H1 (cell line): ENCODE data around the gene TBX2. TPM values are rescaled to one million over a fixed set of nuclear protein-coding genes. Genes with fewer than 3 reads are reported as not detected.

ENCODE experiments used
- CTCF ChIA-PET: fragments of 300-600 bp; sonication (Branson Sonifier 250); formaldehyde crosslinking; loops from one replicate; lab custom pipeline; 2021; ENCODE audit not compliant: partially characterized antibody; lab: Charles Lee
- POLR2A ChIA-PET: fragments of 300-600 bp; sonication (Branson Sonifier 250); formaldehyde crosslinking; loops from one replicate; lab custom pipeline; 2021; ENCODE audit warnings: inconsistent platforms; ENCODE audit not compliant: partially characterized antibody; lab: Charles Lee
- DNase-seq, 2 experiments: peaks; one replicate each; pipeline versions ENCODE4 v3.0.0 to v3.0.0-alpha.2; 2010 to 2022; ENCODE audit warnings: low spot score in 2 of 2, low read depth in 1 of 2, mixed read lengths in 1 of 2
- FAIRE-seq: peaks from 2 replicates; lab custom pipeline; 2011; peaks lifted over from hg19 to GRCh38; lab: Jason Lieb, UNC
- H2AFZ ChIP-seq: 2 replicates; pipeline ENCODE4 v1.8.1; 2012; ENCODE audit warnings: low read length, inconsistent platforms
- H2AK5ac ChIP-seq: 2 replicates; pipeline ENCODE4 v1.6.1; 2013; ENCODE audit warnings: low read depth, low read length
- H2BK120ac ChIP-seq: replicated peaks from 2 replicates; pipeline ENCODE3; 2013; ENCODE audit warnings: low read depth, low read length, inconsistent platforms
- H2BK12ac ChIP-seq: 2 replicates; pipeline ENCODE4 v1.6.1; 2013; ENCODE audit warnings: low read depth, low read length
- H2BK15ac ChIP-seq: 2 replicates; pipeline ENCODE4 v1.6.1; 2013; ENCODE audit warnings: low read length
- H2BK20ac ChIP-seq: 2 replicates; pipeline ENCODE4 v1.6.1; 2013; ENCODE audit warnings: low read length
- H2BK5ac ChIP-seq: 2 replicates; pipeline ENCODE4 v1.6.1; 2013; ENCODE audit warnings: low read depth, low read length
- H3K14ac ChIP-seq: 2 replicates; pipeline ENCODE4 v1.6.1; 2013; ENCODE audit warnings: inconsistent platforms; ENCODE audit not compliant: insufficient read length
- H3K18ac ChIP-seq: 2 replicates; pipeline ENCODE4 v1.6.1; 2013; ENCODE audit warnings: low read length; ENCODE audit errors: extremely low read depth
- H3K23ac ChIP-seq: 2 replicates; pipeline ENCODE4 v1.6.1; 2013; ENCODE audit warnings: inconsistent platforms; ENCODE audit not compliant: insufficient read length
- H3K23me2 ChIP-seq: 2 replicates; pipeline ENCODE4 v1.6.1; 2013; ENCODE audit warnings: low read depth, low read length
- H3K27ac ChIP-seq: 2 replicates; pipeline ENCODE4 v1.6.1; 2011; ENCODE audit warnings: low read depth, low read length, inconsistent platforms
- H3K27me3 ChIP-seq, 4 experiments: replicated peaks in 1 of 4; 1 replicate in 1 of 4; 2 replicates in 3 of 4; pipeline versions ENCODE4 v1.6.1 to v1.8.1; 2011 to 2013; ENCODE audit warnings: low read length in 3 of 4, mild to moderate bottlenecking in 3 of 4, inconsistent platforms in 2 of 4, mixed read lengths in 2 of 4, moderate library complexity in 1 of 4; ENCODE audit not compliant: control insufficient read depth in 3 of 4, insufficient read depth in 3 of 4; ENCODE audit errors: extremely low read depth in 1 of 4
- H3K36me3 ChIP-seq, 4 experiments: 2 replicates each; pipeline versions ENCODE4 v1.6.1 to v1.8.1; 2011 to 2013; ENCODE audit warnings: mild to moderate bottlenecking in 4 of 4, low read length in 3 of 4, moderate library complexity in 2 of 4, control low read depth in 1 of 4, inconsistent platforms in 1 of 4; ENCODE audit not compliant: insufficient read depth in 4 of 4, control insufficient read depth in 2 of 4
- H3K4ac ChIP-seq: replicated peaks from 2 replicates; pipeline ENCODE3; 2013; ENCODE audit warnings: low read length, low read depth, mixed read lengths, inconsistent platforms; ENCODE audit not compliant: insufficient read length
- H3K4me1 ChIP-seq, 4 experiments: replicated peaks in 1 of 4; 1 replicate in 1 of 4; 2 replicates in 3 of 4; pipeline versions ENCODE4 v1.6.1 to v1.8.1; 2011 to 2013; ENCODE audit warnings: low read length in 3 of 4, inconsistent platforms in 2 of 4, mixed read lengths in 1 of 4; ENCODE audit not compliant: insufficient read depth in 4 of 4, control insufficient read depth in 3 of 4
- H3K4me2 ChIP-seq, 2 experiments: 2 replicates each; pipeline versions ENCODE4 v1.6.1 to v1.8.1; 2011 to 2013; ENCODE audit warnings: low read depth in 2 of 2, low read length in 2 of 2, control low read depth in 1 of 2, inconsistent platforms in 1 of 2, mild to moderate bottlenecking in 1 of 2; ENCODE audit not compliant: insufficient read depth in 1 of 2
- H3K4me3 ChIP-seq, 4 experiments: fragments of 200-600, 300-600 bp in 1 of 4; sonication (generic), shearing (Covaris generic), sonication (Bioruptor Twin) in 1 of 4; 2 replicates each; pipeline versions ENCODE4 v1.5.1 to v1.8.1; 2011 to 2016; ENCODE audit warnings: low read length in 4 of 4, low read depth in 3 of 4, control low read depth in 2 of 4, inconsistent platforms in 2 of 4, mild to moderate bottlenecking in 2 of 4, mixed read lengths in 1 of 4, moderate library complexity in 1 of 4; ENCODE audit not compliant: insufficient read depth in 2 of 4; ENCODE audit errors: extremely low read depth in 1 of 4
- H3K56ac ChIP-seq: replicated peaks from 2 replicates; pipeline ENCODE3; 2013; ENCODE audit warnings: low read depth, mild to moderate bottlenecking, mixed read lengths, low read length, inconsistent platforms; ENCODE audit not compliant: insufficient read length
- H3K79me1 ChIP-seq: 2 replicates; pipeline ENCODE4 v1.6.1; 2013; ENCODE audit warnings: low read depth, low read length, control low read depth
- H3K79me2 ChIP-seq, 2 experiments: 2 replicates each; pipeline versions ENCODE4 v1.6.1 to v1.8.1; 2012 to 2013; ENCODE audit warnings: low read length in 2 of 2, mild to moderate bottlenecking in 2 of 2, inconsistent platforms in 1 of 2; ENCODE audit not compliant: insufficient read depth in 2 of 2, control insufficient read depth in 1 of 2
- H3K9ac ChIP-seq, 4 experiments: replicated peaks in 1 of 4; 1 replicate in 1 of 4; 2 replicates in 3 of 4; pipeline versions ENCODE4 v1.6.1 to v1.8.1; 2011 to 2013; ENCODE audit warnings: low read depth in 3 of 4, low read length in 3 of 4, control low read depth in 2 of 4, mild to moderate bottlenecking in 2 of 4, moderate library complexity in 2 of 4, inconsistent platforms in 1 of 4; ENCODE audit errors: extremely low read depth in 1 of 4
- H3K9me3 ChIP-seq, 2 experiments: 2 replicates each; pipeline versions ENCODE4 v1.6.1 to v1.8.1; 2012 to 2013; ENCODE audit warnings: mild to moderate bottlenecking in 2 of 2, moderate library complexity in 2 of 2, control low read depth in 1 of 2, inconsistent platforms in 1 of 2, low read depth in 1 of 2, low read length in 1 of 2, mixed read lengths in 1 of 2; ENCODE audit not compliant: insufficient read depth in 2 of 2
- H4K20me1 ChIP-seq, 2 experiments: replicated peaks in 1 of 2; 2 replicates each; pipeline versions ENCODE3 to v1.8.1; 2011 to 2013; ENCODE audit warnings: inconsistent platforms in 2 of 2, low read length in 2 of 2, mild to moderate bottlenecking in 1 of 2; ENCODE audit not compliant: insufficient read depth in 2 of 2, control insufficient read depth in 1 of 2
- H4K5ac ChIP-seq: 2 replicates; pipeline ENCODE4 v1.6.1; 2013; ENCODE audit warnings: low read length, low read depth, mixed read lengths, inconsistent platforms; ENCODE audit not compliant: insufficient read length
- H4K8ac ChIP-seq: 2 replicates; pipeline ENCODE4 v1.8.0; 2013; ENCODE audit warnings: mild to moderate bottlenecking, moderate library complexity, low read length, inconsistent platforms; ENCODE audit not compliant: insufficient read depth; ENCODE audit errors: extremely low read depth
- H4K91ac ChIP-seq: replicated peaks from 2 replicates; pipeline ENCODE3; 2013; ENCODE audit warnings: low read length, mixed read lengths, inconsistent platforms; ENCODE audit not compliant: insufficient read length
- CTCF ChIP-seq, 3 experiments: IDR thresholded peaks; 1 replicate in 2 of 3; 2 replicates in 1 of 3; pipeline versions ENCODE4 v1.5.1 to v1.6.1; 2011; ENCODE audit warnings: low read length in 3 of 3, mild to moderate bottlenecking in 3 of 3, inconsistent platforms in 2 of 3, low read depth in 1 of 3, moderate library complexity in 1 of 3; ENCODE audit not compliant: insufficient read depth in 1 of 3; ENCODE audit errors: control extremely low read depth in 1 of 3
- POLR2AphosphoS5 ChIP-seq: IDR thresholded peaks from 2 replicates; pipeline ENCODE4 v1.6.1; 2011; ENCODE audit warnings: low read depth, low read length
- RXRA ChIP-seq: IDR thresholded peaks from 2 replicates; pipeline ENCODE4 v1.6.1; 2011; ENCODE audit warnings: low read depth, mild to moderate bottlenecking, low read length, moderate library complexity; ENCODE audit not compliant: insufficient read depth
- SP1 ChIP-seq: IDR thresholded peaks from 2 replicates; pipeline ENCODE4 v1.6.1; 2011; ENCODE audit warnings: low read depth, low read length
- WGBS, 2 experiments: shearing (Covaris generic) in 1 of 2; methylation state at CpG; one replicate each; pipeline versions ENCODE4 v1.1.6 to v1.1.7; 2013 to 2015; ENCODE audit warnings: low lambda C conversion rate in 2 of 2, mixed read lengths in 2 of 2, inconsistent platforms in 1 of 2, low coverage in 1 of 2, missing lambda C conversion rate in 1 of 2; ENCODE audit not compliant: insufficient replicate concordance in 2 of 2, insufficient coverage in 1 of 2, insufficient read length in 1 of 2; ENCODE audit errors: extremely low coverage in 1 of 2, missing lambda C conversion rate in 1 of 2; 5-methylcytosine and 5-hydroxymethylcytosine counted together
- polyA plus RNA-seq, 7 experiments: library from polyadenylated mRNA; depleted of rRNA in 3 of 7; stranded (reverse) in 5 of 7; unstranded in 2 of 7; fragments of >200 nt in 5 of 7; fragments of 200-250 nt in 2 of 7; gene quantifications; 1 replicate in 5 of 7; 2 replicates in 1 of 7; 4 replicates in 1 of 7; pipeline versions ENCODE4 v1.2.1 to v1.2.3, GENCODE V29; 2011 to 2013; ENCODE audit warnings: missing spikeins in 2 of 7, mixed read lengths in 2 of 7
- total RNA-seq: library from RNA; stranded (reverse); fragmentation: NEBNext Ultra II Directional; extraction: Animal tissue kit (Norgen Biotek cat#: 25700); gene quantifications from 2 replicates; pipeline ENCODE4 v1.2.1, GENCODE V29; 2021

Gene TBX2
- total and polyA plus RNA-seq, 2 of the 8 experiments (the other 6 are each of a cell fraction or from before 2014, with no cell fraction given): not detected

- Histone ChIP-seq H2BK12ac (no peak overlapping the region), H3K14ac (no peak overlapping the region), H3K79me1 (no peaks in the 10 kb centered on the region), H2BK120ac (no peak overlapping the region), H3K36me3 (no peaks in the 10 kb centered on the region), H3K23ac (no peak overlapping the region), H3K9me3 (no peaks in the 10 kb centered on the region), H2BK15ac (no peak overlapping the region)
- ChIA-PET CTCF (interaction anchor here (0.7 to 2.6 kb wide), 6 partner anchors 13 to 604 kb away, joined by 3 to 8 read pairs (median 4); no protein-coding TSS in a partner anchor), POLR2A (no interaction called here)
- no peak for DNase-seq
- WGBS, 2 experiments: 88% methylated on average over 13 of the region's 13 CpGs; no CpG with 5 or more reads in 1 of the 2 experiments
- TF ChIP-seq POLR2AphosphoS5 (no peak), SP1 (no peak), RXRA (no peak), CTCF (IDR thresholded peaks at IDR 0.05; ENCODE audit: control extremely low read depth in 1 of 3, insufficient read depth in 1 of 3, low read depth in 1 of 3, low read length in 3 of 3) (no peak)
- TF ChIP-seq, all 59 proteins: peak for 0
- Histone ChIP-seq H3K4ac (no peak overlapping the region), H4K91ac (no peak overlapping the region), H2AK5ac (no peak overlapping the region), H4K5ac (no peak overlapping the region), H2AFZ (no peak overlapping the region), H4K20me1 (peaks cover 0 to 2% of the 10 kb centered on the region in 2 experiments), H3K79me2 (no peaks in the 10 kb centered on the region), H3K56ac (no peak overlapping the region), H3K9ac (no peak overlapping the region), H2BK20ac (no peak overlapping the region), H3K27me3 (no peaks in the 10 kb centered on the region; a peak in 1 of 7 replicates), H2BK5ac (no peak overlapping the region), H4K8ac (peak overlapping the region; percentile 12; the same call in 1 of the 2 replicates), H3K4me3 (no peak overlapping the region), H3K4me1 (peaks cover 0 to 2% (median under 1%) of the 10 kb centered on the region in 4 experiments; a peak in 1 of 7 replicates), H3K27ac (no peak overlapping the region), H3K18ac (no peak overlapping the region), H3K4me2 (no peak overlapping the region), H3K23me2 (no peaks in the 10 kb centered on the region)
- no peak for FAIRE-seq
Measured at GRCh38 chr17:61363601-61364462, 35.8 kb upstream of the TBX2 start.
